Liver (tissue), 9 donors: ENCODE data around the gene PHTF1. TPM values are rescaled to one million over a fixed set of nuclear protein-coding genes. Genes with fewer than 3 reads are reported as not detected.

ENCODE experiments used
- DNase-seq: peaks from one replicate; pipeline ENCODE4 v3.0.0-alpha.2; 2017; ENCODE audit warnings: low spot score
- H3K27ac ChIP-seq, 2 donors: one replicate each; pipeline ENCODE4 v1.7.0; 2013; ENCODE audit warnings: inconsistent platforms in 2 of 2, low read length in 2 of 2, control low read depth in 1 of 2, low read depth in 1 of 2, mild to moderate bottlenecking in 1 of 2
- H3K27me3 ChIP-seq, 4 donors: one replicate each; pipeline versions ENCODE4 v1.6.1 to v1.7.0; 2013; ENCODE audit warnings: low read length in 3 of 4, inconsistent platforms in 1 of 4, mild to moderate bottlenecking in 1 of 4, moderate library complexity in 1 of 4; ENCODE audit not compliant: control insufficient read depth in 4 of 4, insufficient read depth in 4 of 4
- H3K36me3 ChIP-seq, 4 donors: one replicate each; pipeline versions ENCODE4 v1.6.1 to v1.7.0; 2013; ENCODE audit warnings: low read length in 3 of 4, mild to moderate bottlenecking in 3 of 4, low read depth in 1 of 4, moderate library complexity in 1 of 4; ENCODE audit not compliant: control insufficient read depth in 4 of 4, insufficient read depth in 3 of 4
- H3K4me1 ChIP-seq, 4 donors: one replicate each; pipeline versions ENCODE4 v1.6.1 to v1.7.0; 2013; ENCODE audit warnings: low read length in 3 of 4, mild to moderate bottlenecking in 3 of 4, moderate library complexity in 1 of 4; ENCODE audit not compliant: control insufficient read depth in 4 of 4, insufficient read depth in 4 of 4
- H3K4me3 ChIP-seq, 3 donors: one replicate each; pipeline versions ENCODE4 v1.6.1 to v1.7.0; 2013; ENCODE audit warnings: low read length in 3 of 3, control low read depth in 1 of 3, low read depth in 1 of 3, mild to moderate bottlenecking in 1 of 3
- H3K9ac ChIP-seq, 2 donors: one replicate each; pipeline ENCODE4 v1.7.0; 2013; ENCODE audit warnings: low read length in 2 of 2, mild to moderate bottlenecking in 2 of 2, moderate library complexity in 2 of 2, control low read depth in 1 of 2, low read depth in 1 of 2
- H3K9me3 ChIP-seq, 4 donors: one replicate each; pipeline versions ENCODE4 v1.6.1 to v1.7.0; 2013; ENCODE audit warnings: low read length in 3 of 4; ENCODE audit not compliant: control insufficient read depth in 4 of 4
- EGR1 ChIP-seq, 2 donors: IDR thresholded peaks; 2 replicates each; pipeline ENCODE4 v1.6.1; 2016 to 2018; ENCODE audit warnings: antibody characterized with exemption in 2 of 2, low read depth in 2 of 2
- FOXA1 ChIP-seq: IDR thresholded peaks from 2 replicates; pipeline ENCODE4 v1.6.1; 2016; ENCODE audit warnings: antibody characterized with exemption
- FOXA2 ChIP-seq: IDR thresholded peaks from 2 replicates; pipeline ENCODE4 v1.6.1; 2016; ENCODE audit warnings: antibody characterized with exemption
- GABPA ChIP-seq, 2 donors: IDR thresholded peaks in 1 of 2; conservative IDR thresholded peaks in 1 of 2; 2 replicates each; pipeline ENCODE4 v1.6.1; 2016; ENCODE audit warnings: antibody characterized with exemption in 2 of 2, mild to moderate bottlenecking in 1 of 2, moderate library complexity in 1 of 2
- HNF4A ChIP-seq, 2 donors: conservative IDR thresholded peaks; 2 replicates each; pipeline ENCODE4 v1.6.1; 2016; ENCODE audit warnings: antibody characterized with exemption in 2 of 2, mild to moderate bottlenecking in 2 of 2
- HNF4G ChIP-seq: IDR thresholded peaks from 2 replicates; pipeline ENCODE4 v1.6.1; 2016; ENCODE audit warnings: antibody characterized with exemption
- JUND ChIP-seq, 2 donors: IDR thresholded peaks; 2 replicates each; pipeline ENCODE4 v1.6.1; 2016; ENCODE audit warnings: antibody characterized with exemption in 2 of 2
- MAX ChIP-seq: IDR thresholded peaks from 2 replicates; pipeline ENCODE4 v1.6.1; 2016; ENCODE audit warnings: antibody characterized with exemption
- NR2F2 ChIP-seq: IDR thresholded peaks from 2 replicates; pipeline ENCODE4 v1.6.1; 2016; ENCODE audit warnings: antibody characterized with exemption
- RAD21 ChIP-seq, 2 donors: IDR thresholded peaks; 2 replicates each; pipeline ENCODE4 v1.6.1; 2016; ENCODE audit warnings: antibody characterized with exemption in 2 of 2, mild to moderate bottlenecking in 2 of 2
- RXRA ChIP-seq, 2 donors: IDR thresholded peaks; 2 replicates each; pipeline ENCODE4 v1.6.1; 2017 to 2018; ENCODE audit warnings: antibody characterized with exemption in 2 of 2, mild to moderate bottlenecking in 1 of 2
- SP1 ChIP-seq: IDR thresholded peaks from 2 replicates; pipeline ENCODE4 v1.6.1; 2018; ENCODE audit warnings: antibody characterized with exemption, mild to moderate bottlenecking
- TAF1 ChIP-seq: conservative IDR thresholded peaks from 2 replicates; pipeline ENCODE4 v1.6.1; 2016; ENCODE audit warnings: antibody characterized with exemption, mild to moderate bottlenecking
- YY1 ChIP-seq: IDR thresholded peaks from 2 replicates; pipeline ENCODE4 v1.6.1; 2016; ENCODE audit warnings: antibody characterized with exemption, mild to moderate bottlenecking
- WGBS: extraction: QIAGEN DNeasy Blood & Tissue Kit; methylation state at CpG from one replicate; pipeline ENCODE4 v1.1.7; 2013; 5-methylcytosine and 5-hydroxymethylcytosine counted together
- polyA plus RNA-seq, 2 donors: library from polyadenylated mRNA; stranded (reverse) in 1 of 2; unstranded in 1 of 2; fragments of 200-250 nt in 1 of 2; fragments of >200 nt in 1 of 2; fragmentation: Nextera tagmentation in 1 of 2; extraction: Ambion mirVana in 1 of 2; gene quantifications; one replicate each; pipeline versions ENCODE4 v1.2.1 to v1.2.3, GENCODE V29; 2013 to 2015
- total RNA-seq, 2 donors: library from RNA; depleted of rRNA; stranded (reverse); fragments of >200 nt; gene quantifications; one replicate each; pipeline ENCODE4 v1.2.3, GENCODE V29; 2014
- TF ChIP-seq, protein P1 (sequence below): IDR thresholded peaks from 2 replicates; pipeline ENCODE4 v1.6.1; 2016; ENCODE audit warnings: antibody characterized with exemption
- TF ChIP-seq, protein P2 (sequence below): fragments of 150-350 bp; IDR thresholded peaks from 2 replicates; pipeline ENCODE4 v1.5.1; 2017; ENCODE audit warnings: improper control_type of control experiment, low read depth, low read length; ENCODE audit not compliant: missing input control
- TF ChIP-seq, protein P3 (sequence below): IDR thresholded peaks from 2 replicates; pipeline ENCODE4 v1.6.1; 2016; ENCODE audit warnings: antibody characterized with exemption, mild to moderate bottlenecking
- TF ChIP-seq, protein P4 (sequence below): IDR thresholded peaks from 2 replicates; pipeline ENCODE4 v1.6.1; 2016; ENCODE audit warnings: antibody characterized with exemption
- donor health status: healthy.
- donor health status: healthy.
- donor health status: healthy.
- donor health status: healthy.
- donor health status: healthy.

Gene PHTF1
- total and polyA plus RNA-seq, 4 donors: 3.2 to 14.0 (median 7.3) TPM

DNA sequence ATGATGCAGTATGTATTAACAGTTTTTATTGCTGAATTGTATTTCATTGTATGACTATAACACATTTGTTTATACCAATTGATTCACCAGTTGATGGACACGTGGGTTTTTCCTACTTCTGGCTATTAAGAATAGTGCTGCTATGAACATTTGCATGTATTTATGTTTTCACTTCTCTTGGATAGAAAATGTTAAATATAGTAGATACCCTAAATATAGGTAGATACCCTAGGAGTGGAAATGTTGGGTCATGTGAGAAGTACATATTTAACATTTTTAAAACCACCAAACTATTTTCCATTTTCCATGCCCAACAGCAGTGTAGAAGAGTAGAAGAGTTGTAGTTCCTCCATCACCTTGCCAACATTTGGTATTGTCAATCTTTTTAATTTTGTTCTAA lies 7.8 kb downstream of the PHTF1 start:
- no peak for DNase-seq
- Histone ChIP-seq H3K27ac (no peak overlapping the region), H3K36me3 (peaks cover 3 to 12% (median 6%) of the 10 kb centered on the region in 4 donors), H3K9me3 (no peaks in the 10 kb centered on the region), H3K4me3 (no peak overlapping the region), H3K9ac (no peak overlapping the region), H3K27me3 (no peaks in the 10 kb centered on the region), H3K4me1 (peaks cover 0 to 5% (median 0%) of the 10 kb centered on the region in 4 donors)
- TF ChIP-seq RXRA (IDR thresholded peaks at IDR 0.05): no peak
- no peak for TF ChIP-seq TAF1
- no peak for TF ChIP-seq SP1
- no peak for TF ChIP-seq NR2F2
- TF ChIP-seq HNF4G: no peak
- no peak for TF ChIP-seq JUND (IDR thresholded peaks at IDR 0.05)
- no peak for TF ChIP-seq EGR1 (IDR thresholded peaks at IDR 0.05; ENCODE audit: low read depth in 2 of 2)
- TF ChIP-seq HNF4A (conservative IDR thresholded peaks at IDR 0.05): no peak
- TF ChIP-seq MAX: no peak
- TF ChIP-seq FOXA2: no peak
- TF ChIP-seq YY1: no peak
- TF ChIP-seq, protein P1, sequence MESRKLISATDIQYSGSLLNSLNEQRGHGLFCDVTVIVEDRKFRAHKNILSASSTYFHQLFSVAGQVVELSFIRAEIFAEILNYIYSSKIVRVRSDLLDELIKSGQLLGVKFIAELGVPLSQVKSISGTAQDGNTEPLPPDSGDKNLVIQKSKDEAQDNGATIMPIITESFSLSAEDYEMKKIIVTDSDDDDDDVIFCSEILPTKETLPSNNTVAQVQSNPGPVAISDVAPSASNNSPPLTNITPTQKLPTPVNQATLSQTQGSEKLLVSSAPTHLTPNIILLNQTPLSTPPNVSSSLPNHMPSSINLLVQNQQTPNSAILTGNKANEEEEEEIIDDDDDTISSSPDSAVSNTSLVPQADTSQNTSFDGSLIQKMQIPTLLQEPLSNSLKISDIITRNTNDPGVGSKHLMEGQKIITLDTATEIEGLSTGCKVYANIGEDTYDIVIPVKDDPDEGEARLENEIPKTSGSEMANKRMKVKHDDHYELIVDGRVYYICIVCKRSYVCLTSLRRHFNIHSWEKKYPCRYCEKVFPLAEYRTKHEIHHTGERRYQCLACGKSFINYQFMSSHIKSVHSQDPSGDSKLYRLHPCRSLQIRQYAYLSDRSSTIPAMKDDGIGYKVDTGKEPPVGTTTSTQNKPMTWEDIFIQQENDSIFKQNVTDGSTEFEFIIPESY: no peak
- TF ChIP-seq, protein P2, sequence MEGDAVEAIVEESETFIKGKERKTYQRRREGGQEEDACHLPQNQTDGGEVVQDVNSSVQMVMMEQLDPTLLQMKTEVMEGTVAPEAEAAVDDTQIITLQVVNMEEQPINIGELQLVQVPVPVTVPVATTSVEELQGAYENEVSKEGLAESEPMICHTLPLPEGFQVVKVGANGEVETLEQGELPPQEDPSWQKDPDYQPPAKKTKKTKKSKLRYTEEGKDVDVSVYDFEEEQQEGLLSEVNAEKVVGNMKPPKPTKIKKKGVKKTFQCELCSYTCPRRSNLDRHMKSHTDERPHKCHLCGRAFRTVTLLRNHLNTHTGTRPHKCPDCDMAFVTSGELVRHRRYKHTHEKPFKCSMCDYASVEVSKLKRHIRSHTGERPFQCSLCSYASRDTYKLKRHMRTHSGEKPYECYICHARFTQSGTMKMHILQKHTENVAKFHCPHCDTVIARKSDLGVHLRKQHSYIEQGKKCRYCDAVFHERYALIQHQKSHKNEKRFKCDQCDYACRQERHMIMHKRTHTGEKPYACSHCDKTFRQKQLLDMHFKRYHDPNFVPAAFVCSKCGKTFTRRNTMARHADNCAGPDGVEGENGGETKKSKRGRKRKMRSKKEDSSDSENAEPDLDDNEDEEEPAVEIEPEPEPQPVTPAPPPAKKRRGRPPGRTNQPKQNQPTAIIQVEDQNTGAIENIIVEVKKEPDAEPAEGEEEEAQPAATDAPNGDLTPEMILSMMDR: no peak
- no peak for TF ChIP-seq FOXA1
- TF ChIP-seq, protein P3, sequence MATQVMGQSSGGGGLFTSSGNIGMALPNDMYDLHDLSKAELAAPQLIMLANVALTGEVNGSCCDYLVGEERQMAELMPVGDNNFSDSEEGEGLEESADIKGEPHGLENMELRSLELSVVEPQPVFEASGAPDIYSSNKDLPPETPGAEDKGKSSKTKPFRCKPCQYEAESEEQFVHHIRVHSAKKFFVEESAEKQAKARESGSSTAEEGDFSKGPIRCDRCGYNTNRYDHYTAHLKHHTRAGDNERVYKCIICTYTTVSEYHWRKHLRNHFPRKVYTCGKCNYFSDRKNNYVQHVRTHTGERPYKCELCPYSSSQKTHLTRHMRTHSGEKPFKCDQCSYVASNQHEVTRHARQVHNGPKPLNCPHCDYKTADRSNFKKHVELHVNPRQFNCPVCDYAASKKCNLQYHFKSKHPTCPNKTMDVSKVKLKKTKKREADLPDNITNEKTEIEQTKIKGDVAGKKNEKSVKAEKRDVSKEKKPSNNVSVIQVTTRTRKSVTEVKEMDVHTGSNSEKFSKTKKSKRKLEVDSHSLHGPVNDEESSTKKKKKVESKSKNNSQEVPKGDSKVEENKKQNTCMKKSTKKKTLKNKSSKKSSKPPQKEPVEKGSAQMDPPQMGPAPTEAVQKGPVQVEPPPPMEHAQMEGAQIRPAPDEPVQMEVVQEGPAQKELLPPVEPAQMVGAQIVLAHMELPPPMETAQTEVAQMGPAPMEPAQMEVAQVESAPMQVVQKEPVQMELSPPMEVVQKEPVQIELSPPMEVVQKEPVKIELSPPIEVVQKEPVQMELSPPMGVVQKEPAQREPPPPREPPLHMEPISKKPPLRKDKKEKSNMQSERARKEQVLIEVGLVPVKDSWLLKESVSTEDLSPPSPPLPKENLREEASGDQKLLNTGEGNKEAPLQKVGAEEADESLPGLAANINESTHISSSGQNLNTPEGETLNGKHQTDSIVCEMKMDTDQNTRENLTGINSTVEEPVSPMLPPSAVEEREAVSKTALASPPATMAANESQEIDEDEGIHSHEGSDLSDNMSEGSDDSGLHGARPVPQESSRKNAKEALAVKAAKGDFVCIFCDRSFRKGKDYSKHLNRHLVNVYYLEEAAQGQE: no peak
- TF ChIP-seq, protein P4, sequence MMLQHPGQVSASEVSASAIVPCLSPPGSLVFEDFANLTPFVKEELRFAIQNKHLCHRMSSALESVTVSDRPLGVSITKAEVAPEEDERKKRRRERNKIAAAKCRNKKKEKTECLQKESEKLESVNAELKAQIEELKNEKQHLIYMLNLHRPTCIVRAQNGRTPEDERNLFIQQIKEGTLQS: no peak
- TF ChIP-seq GABPA (IDR thresholded peaks at IDR 0.05 in 1 of 2, conservative IDR thresholded peaks at IDR 0.05 in 1 of 2): no peak
- TF ChIP-seq RAD21 (IDR thresholded peaks at IDR 0.05): no peak
- whole genome bisulfite sequencing: 96% methylated on average over 1 of the region's 1 CpG
